Large intestine (tissue), 1 donor: ENCODE results near the gene FAM24A. TPM values are rescaled to one million over a fixed set of nuclear protein-coding genes. Genes with fewer than 3 reads are reported as not detected.

ENCODE experiments used
- polyA plus RNA-seq: library from polyadenylated mRNA; unstranded; fragments of 120-200 nt; gene quantifications from one replicate; pipeline ENCODE4 v1.2.1, GENCODE V29; 2013

Gene FAM24A
- polyA plus RNA-seq, 1 donor: not detected

Other genes starting within 250 kb of the FAM24A start
- gene C10orf120, start 210.8 kb upstream of the FAM24A start, polyA plus RNA-seq: not detected
- gene CUZD1, start 64.8 kb upstream of the FAM24A start, polyA plus RNA-seq: 0.90 TPM
- gene FAM24B, start 31.0 kb upstream of the FAM24A start, polyA plus RNA-seq: 4.1 TPM
- gene C10orf88, start 43.6 kb downstream of the FAM24A start, polyA plus RNA-seq: 11.4 TPM
- 6.8 TPM for gene PSTK, start 69.8 kb downstream of the FAM24A start, polyA plus RNA-seq
- gene IKZF5, start 98.2 kb downstream of the FAM24A start, polyA plus RNA-seq: 18.2 TPM
- 19.6 TPM for gene ACADSB, start 98.4 kb downstream of the FAM24A start, polyA plus RNA-seq
- 1.5 TPM for gene HMX3, start 225.4 kb downstream of the FAM24A start, polyA plus RNA-seq
- gene HMX2, start 237.5 kb downstream of the FAM24A start, polyA plus RNA-seq: 1.1 TPM
- 95.2 TPM for gene BUB3, start 243.8 kb downstream of the FAM24A start, polyA plus RNA-seq